ENCODE measurements around the gene DISP2.

The DISP2 gene

DNA sequence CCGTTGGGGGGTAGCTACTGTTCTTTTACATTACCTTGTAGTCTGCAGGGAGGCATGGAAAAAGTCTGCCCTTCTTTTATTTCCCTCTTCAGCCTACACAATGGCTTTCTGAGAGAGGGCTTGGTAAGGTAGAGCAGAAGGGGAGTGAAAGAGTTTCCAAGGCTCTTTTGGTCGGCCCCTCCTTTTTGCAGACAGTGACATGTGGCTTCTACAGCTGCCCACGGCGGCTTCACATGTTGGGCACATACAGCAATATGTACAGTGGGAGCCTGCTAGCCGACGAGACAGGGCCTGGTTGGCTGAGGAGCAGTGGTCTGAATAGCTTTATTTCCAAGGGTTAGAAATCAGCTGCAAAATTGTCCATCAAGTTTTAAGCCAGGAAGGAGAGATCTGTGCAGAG, 30.6 kb upstream of the DISP2 start:
- no peak for DNase-seq

DNA sequence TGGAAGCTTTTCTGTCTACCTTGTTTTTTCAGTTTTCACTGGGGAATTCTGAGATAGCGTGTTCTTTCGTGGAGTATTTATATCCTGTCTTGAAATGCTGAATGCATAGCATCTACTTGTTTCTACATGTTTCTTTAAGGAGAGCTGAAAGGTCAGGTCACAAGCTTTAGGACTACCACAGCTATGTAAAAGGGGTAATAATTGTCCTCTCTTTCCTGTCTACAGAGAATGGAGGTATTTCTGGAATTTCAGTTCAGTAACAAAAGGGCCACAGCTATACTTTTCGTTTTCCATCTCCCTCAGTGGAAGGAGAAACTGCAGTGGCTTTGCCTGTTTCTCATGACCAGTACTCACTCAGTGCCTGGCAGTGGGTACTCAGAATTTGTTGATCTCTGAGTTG, 29.8 kb upstream of the DISP2 start:
- no peak for DNase-seq

DNA sequence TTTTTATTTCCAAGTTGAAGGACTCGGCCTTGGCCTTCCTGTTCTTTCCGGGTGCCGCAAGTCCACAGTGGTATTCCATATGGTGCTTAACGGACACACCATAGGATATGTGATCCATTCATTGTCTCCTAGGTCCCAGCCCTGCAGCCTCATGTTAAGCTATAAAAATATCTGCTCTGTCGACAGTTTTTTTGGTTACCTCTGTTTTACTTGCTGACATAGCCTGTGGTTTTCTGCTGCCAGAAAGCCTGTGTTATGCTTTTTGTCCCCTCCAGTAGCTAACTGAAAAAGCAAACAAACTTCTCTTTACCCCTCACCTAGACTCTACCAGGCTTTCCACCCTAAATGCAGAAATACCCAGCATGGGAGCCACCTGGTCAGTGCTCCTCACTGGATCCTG, 29.3 kb upstream of the DISP2 start:
- DNase-seq = no peak

DNA sequence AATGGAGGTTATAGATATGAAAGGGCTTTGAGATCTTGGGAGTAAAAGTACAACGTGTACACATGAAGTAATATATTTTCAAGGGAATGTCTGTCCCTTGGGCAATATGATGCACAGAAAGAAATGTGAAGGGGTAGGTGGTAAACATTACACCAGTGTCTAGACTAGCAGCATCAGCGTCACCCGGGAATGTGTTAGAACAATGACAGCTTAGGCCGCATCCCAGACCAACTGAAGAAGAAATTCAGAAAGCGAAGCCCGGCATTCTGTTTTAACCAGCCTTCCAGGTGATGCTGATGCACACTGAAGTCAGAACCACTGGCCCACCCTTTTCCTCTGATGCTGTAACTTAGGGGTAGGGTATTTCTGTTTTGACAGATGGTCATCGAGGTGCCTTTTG, 28.2 kb upstream of the DISP2 start:
- no peak for DNase-seq

DNA sequence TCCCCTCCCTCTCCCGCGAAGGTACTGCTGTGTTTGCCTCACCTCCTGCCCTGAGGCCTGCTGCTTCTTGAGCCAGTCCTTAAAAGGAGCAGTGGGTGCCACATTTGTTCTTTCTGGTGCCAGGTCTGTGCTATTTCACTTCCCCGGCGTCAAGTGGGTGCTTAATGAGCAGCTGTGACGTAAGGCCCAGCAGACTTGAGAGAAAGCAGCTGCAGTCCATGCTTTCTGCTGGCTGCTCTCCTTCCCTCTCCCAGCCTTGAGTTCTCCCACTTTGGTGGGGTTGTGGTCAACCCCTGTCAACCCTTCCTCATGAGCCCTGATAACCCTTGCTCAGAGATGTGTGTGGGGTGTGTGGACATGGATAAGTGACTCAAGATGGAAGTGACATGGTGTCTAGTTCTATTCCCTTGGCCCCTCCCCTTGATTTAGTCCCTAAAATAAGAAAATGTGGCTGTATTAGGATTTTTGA, 27.6 kb upstream of the DISP2 start:
- DNase-seq = no peak

DNA sequence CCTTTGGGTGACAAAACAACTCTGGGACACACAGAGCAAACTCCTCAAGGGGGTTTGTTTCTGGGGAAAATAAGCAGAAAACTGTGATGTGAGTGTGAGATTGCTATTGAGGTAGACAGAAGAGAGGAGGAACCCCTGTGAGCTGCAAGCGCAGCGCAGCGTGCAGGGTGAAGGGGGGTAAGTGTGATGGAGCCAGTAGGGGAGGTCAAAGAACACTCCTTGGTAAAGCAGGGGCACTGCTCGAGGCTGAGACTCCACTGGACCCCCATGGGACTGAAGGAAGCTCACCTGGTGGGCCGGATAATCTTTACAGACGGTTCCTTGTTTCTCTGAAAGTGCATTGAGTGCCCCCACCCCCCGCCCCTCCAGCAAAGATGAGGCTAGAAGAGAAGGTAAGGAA, 27.0 kb upstream of the DISP2 start:
- DNase-seq = no peak

DNA sequence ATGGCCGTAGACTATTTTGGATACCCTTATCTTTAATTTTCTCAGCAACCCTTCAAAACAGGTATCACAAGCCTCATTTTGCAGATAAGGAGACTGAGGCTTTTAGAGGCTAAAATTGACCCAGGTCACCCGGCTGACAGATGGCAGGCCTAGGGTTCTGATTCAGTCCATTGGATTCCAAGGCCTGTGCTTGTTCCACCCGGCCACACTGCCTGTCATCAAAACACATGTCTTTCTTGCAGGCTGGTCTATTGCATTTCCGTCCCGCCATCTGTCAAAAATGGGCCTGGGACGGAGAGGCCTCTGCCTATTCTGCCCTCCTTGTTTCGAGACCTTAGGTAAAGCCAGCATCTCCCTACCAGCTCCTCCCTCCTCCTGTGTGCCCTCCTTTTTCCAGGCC, 26.4 kb upstream of the DISP2 start:
- no peak for DNase-seq

DNA sequence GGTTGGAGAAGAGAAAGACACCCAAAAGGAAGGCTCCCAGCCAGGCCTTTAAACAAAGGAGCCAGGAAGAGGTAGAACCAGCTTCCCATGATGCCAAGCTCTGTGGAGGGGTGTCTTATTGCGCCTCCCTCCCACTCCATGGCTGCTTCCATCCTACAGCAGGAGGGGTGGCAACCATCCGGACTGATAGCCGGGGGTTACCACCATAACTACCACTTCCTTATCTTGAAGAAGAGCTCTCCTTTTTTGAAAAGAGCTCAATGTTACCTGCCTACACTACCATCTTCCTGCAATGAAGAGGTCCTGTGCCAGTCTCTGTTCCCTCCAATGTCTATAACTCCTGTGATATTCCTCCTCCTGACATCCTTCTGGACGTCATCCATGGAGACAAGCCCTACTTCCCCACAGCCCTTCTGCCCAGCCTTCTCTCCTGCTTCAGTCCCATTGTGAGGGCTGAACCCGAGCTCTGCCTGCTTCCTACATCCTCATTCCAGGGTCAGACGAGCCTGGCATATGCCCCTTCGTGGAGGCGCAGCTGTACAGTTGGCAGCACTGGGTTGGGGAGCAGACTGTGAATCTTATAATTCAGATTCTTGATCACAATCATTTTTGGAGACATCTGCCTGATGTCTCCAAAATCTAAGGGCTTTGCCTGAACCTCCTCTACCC, 25.8 kb upstream of the DISP2 start:
- DNase-seq = no peak

DNA sequence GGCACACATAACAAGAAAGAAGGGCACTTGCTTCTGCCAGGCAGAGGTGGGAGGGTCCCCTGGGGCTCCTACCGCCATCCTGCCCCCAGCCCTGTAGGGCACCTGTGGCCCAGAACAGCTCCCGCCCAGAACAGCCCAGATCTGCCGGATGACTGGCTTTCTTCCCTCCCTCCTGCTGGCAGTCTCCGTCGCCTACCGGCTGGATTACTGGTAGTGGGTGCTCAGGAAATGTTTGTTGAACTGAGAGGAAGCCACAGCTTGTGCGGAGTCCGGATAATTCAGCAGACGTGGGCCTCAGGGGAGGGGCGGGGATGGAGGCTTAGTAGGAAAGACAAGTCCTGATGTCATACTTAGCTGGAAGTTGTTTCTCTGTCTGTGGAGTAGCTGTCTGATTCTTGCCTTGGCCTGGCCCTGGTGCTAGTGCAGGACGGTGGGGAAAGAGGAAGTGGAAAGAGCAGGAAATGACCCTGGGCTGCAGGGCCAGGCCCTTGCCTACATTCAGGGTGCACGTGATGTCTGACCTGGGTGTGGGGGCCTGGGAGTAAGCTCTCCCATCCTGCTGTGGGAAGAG, 24.0 kb upstream of the DISP2 start:
- no peak for DNase-seq

DNA sequence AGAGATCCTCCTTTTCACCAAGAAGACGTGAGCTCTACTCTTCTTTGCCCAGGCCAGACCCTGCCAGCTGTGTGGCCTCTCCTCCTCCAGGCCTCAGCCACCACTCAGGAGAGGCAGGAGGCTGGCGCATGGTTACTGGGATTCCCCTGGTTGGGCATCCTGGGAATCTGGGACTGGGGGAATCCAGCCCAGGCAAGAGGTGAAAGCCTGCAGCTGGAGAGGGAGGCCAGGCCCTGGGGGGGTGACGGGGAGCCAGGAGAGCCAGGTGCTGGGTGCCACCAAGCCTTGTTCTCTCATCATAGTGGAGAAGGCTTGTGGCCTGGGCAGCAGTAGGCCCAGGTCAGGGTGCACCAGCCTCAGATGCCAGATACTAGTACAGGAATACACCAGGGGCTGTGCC, 23.5 kb upstream of the DISP2 start:
- DNase-seq = no peak

DNA sequence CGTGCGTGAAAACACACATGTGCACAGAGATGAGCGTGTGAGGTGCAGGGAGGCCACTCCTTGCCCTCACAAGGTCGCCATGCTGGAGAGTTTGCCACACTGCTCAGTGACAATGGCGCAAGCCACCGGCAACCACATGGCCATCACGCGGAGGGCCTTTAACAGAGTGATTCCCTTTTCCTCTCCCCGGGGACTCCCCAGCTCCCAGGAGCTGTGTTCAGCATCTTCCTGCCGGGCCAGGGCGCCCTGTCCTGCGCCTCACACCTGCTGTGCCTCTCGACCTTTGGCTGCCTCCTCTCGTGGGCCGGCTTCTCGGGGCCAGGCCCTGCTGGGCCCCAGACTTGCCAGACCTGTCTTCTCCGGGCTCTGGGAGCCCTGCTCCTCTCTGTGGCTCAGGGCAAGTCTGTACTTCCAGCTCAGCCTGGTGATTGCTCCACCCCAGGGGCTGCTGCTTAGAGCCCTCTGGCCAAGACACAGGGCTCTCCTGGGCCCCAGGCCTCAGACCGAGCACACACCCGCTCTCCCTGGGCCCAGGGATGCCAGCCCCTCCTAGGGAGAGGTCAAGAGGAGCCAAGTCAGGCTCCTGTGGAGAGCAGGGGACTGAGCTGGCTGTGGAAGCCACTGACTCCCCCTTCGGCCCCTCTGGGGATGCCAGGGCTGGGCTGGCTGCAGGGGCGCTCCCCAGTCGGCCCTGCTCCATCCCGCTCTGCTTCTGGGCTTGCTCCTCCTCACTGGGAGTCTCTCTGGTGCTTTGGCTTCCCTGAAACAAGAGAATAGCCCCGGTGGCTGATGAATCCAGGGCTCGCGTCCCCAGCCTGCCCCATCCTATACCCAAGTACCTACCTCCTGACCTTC, 22.9 kb upstream of the DISP2 start:
- no peak for DNase-seq

DNA sequence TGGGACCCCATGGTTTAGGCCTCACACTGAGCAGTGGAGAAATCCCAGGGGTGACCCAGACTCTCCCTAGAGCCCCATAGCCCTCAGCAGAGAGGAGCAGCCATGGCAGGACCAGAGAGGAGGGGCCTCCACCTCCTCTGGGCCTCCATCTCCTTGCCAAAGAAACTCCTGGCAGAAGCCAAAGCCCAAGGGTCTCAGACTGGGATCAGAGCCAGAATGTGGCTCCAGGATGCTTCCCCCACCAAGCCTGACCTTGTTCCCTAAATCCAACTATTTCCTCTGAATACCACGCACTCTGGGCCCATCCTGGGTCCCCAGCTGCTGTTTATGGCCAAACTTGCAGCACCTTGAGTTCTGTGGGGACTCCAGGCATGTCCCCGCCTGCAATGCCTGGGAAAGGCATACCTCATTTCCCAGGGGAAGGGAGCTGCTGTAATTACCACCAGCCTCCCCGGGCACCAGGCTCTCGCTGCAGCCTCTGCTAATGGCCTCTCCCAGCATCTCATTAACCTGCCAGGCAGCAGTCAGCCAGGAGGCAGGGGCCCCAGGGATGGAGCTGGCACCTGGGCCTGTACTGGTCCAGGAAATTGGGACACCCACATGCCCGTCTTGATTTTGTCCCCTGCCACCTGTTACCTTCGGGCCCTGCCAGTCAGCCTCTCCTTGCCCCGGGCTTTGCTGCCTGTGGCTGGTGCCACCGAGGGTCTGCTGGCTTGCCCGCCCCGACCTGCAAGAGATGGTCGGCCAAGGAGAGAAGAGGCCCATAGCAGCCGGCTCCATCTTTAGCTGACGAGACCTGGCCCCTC, 21.9 kb upstream of the DISP2 start:
- no peak for DNase-seq

DNA sequence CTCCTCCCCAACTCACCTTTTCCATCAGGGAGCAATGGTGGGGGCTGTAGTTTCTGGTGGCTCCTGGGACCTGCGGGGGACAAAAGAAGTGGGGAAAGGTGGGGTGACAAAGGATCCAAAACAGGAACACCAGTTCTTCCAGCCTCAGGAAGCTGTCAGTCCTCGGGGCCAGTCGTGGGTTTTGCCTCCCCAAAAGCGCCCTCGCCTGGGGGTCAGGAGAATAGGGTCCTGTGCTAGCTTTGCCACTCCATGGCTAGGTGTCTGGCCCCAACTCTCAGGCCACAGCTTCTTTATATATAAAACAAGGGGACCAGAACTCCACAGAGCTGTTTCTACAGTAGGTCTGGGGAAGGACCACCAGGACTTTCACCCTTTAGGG, 21.3 kb upstream of the DISP2 start:
- no peak for DNase-seq

DNA sequence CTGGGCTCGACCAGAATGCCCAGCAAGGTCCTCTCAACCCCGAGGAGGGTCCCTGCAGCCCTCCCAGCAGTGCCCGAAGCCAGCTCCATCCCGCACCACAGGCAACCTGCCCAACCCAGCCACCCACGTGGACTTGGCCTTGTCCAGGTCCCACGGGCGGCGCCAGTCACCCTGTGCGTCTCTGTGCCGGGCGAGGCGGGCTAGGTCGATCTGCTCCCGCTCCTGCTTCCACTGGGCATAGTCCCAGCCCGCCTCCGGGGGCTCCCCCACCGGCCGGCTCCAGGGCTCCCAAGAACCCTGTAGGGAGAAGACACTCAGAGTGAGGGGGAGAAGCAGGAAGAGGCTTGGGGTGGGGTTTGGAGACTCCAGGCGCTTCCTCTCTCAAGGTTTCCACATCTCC, 20.4 kb upstream of the DISP2 start:
- no peak for DNase-seq

DNA sequence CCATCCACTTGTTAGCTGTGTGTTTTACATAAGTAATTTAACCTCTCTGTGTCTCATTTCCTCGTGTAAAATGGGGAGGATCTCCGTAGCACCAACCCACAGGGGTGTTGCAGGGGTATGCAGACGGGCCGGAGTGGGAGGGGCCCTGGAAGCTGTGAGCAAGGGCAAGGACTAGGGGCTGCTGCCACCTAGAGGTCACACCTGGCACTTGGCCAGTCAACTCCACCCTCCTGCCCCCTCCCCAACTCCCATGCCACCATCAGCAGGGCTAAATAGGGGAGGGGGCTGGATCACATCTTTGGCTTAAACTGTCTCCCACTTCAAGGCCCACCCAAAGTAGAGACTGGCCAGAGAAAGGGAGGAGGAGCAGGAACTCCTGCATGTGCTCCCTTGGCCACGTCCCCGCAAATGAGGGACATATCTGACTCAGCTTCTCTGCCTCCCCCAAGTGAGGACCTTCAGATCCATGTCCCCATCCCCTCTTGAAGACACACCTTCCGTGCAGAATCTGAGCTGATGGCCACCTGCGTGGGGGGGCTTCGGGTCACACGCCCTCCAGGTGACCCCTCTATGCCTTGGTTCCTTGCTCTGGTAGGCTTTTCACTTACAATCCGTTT, 19.9 kb upstream of the DISP2 start:
- DNase-seq = peak; percentile 78

DNA sequence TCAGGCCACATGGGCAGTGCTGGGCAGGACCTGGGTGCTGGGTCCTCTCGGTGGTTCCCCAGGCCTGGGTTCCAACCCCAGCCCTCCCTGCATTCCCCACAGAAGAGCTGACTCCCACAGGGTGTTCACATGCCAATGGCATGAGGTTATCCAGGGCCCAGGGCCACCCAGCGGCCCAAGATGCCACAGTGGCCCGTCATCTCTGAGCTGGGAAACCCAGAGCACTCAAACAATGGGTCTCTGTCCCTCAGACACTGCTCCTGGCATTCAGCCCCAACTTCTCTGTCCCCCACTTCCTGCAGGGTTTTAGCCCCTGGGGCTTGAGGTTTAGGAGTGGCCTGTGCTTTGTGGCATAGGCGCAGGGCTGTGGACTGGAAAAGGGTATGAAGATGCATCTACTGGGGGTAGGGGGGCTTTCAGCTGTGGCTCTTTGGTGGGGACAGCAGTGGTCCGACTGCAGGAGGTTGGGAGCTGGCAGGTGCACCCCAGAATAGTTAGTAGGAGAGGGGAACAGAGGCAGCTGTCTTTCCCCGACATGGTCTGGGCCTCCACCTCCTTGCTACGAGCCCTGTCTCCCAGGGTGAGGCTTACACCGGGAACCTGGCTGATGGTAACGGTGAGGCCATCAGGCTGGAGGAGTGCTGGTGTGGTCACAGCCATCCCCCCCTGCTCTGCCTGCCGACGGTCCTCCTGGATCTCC, 18.9 kb upstream of the DISP2 start:
- no peak for DNase-seq

DNA sequence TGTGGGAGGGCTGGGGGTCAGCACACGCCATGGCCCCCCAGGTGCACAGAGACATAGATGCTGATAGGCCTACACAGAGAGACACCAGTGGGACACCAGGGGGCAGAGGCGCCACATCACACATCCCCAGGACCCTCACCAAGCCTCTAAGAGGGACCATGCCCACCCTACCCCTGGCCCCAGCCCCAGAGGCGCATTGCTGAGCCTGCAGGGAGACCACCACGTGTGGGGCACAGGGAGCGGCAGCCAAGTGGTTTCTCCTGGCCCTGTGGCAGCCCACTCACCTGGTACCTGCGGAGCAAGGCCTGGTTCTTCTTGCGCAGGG, 18.4 kb upstream of the DISP2 start:
- DNase-seq = no peak

DNA sequence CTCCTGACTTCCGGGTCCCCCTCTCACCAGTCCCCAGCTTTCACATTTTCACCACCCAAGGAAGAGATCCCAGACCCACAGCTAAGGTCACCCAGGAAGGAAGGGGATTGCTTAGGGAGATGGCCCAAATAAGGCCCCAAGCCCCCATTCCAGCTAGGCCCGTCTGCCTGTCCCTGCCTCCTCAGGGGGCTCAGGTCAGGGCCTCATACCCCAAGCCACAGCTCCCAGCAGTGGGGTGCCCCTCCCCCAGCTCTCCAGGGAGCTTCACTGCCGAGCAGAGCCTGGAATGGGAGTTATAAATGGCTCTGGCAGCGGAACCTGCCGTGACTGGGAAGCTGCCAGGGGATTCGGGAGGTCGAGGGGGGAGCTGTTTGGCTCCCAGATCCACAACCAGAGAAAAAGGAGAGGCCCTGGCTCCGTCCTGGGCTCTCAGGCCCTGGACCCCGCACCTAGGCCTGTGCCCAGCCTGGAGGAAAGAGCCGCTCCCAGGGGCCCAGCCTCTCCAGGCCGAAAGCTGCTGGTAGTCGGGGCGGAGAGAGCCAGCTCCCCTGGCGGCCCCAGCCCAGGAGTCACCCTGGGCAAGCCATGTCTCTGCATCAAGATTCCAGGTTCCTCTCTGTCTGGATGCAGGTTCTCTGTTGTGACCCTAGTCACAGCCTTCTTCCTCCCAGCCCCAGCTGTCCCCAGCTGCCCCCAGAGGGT, 17.8 kb upstream of the DISP2 start:
- no peak for DNase-seq

DNA sequence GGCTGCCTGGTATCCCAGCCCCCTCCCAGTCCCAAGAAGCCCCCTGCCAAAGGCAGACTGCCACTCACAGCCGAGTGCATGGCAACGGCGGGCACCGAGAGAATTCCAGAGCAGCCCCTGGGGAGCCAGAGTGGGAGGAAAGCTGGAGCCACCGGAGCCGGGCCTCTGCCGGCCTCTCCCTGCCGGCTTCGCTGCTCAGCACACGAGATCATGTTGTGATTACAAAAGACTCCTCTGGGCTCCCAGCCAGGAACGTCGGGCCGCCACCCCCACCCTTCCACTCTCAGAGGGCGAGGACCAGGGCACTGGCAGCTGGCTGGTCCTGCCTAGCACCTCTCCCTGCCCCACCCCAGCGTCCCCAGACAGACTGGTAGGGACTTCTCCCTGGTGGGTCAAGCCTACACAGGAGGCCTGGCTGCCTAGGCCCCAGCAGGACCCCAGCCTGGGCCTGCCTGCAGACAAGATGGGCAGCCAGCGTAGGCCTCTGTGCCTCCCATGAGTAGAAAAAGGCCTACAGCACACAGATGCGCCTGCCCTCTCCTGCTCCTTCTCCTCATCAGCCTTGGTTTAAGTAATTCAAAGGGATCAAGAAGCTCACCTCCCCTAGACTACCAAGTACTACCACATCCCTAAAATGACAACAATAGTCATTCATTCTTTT, 17.1 kb upstream of the DISP2 start, which contains the start of gene CCDC9B:
CCDC9B (minus strand) TSS at position 200 of the 661 bp plus-strand sequence; CDS start at position 80, 120 bp downstream.
- DNase-seq = no peak

DNA sequence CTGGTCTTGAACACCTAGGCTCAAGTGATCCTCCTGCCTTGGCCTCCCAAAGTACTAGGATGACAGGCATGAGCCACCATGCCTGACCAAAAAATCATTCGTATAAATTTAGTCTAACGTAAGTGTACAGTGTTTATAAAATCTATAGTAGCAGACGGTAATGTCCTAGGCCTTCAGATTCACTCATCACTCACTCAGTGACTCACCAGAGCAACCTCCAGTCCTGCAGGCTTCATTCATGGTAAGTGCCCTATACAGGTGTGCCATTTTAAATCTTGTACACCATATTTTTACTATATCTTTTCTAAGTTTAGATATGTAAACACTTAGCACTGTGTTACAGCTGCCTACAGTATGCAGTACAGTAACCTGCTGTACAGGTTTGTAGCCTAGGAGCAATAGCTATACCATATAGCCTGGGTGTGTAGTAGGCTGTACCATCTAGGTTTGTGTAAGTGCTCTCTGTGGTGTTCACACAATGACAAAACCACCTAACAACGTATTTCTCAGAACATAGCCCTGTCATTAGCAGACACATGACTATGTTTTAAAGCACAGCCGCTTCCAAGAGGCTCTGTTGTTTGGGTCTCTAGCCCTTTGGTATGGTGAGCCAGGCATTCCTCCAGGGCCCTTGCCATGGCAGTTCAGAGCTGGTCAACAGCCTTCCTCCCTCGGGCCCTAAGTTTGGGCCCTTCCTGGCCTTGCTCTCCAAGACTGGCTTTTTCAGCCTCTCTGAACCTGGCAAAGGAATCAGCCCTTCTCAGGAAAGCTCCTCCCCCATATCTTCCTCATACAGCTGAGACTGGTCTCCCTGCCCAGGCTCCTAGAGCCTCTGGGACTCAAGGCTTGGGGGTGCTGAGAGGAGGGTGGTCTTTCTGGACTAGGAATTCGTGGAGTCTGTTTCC, 15.4 kb upstream of the DISP2 start:
- DNase-seq = no peak

Data from activated CD4-positive, alpha-beta T cell treated with anti-CD3 and anti-CD28 coated beads, Interleukin-2, amount 50 U/mL, for 16 hours (primary cell).